Epithelial cell of esophagus (primary cell): ENCODE results near the gene ATP5PF.

ENCODE experiments used
- DNase-seq: peaks from one replicate; pipeline ENCODE4 v3.0.0; 2010; ENCODE audit warnings: low read depth
- H3K4me3 ChIP-seq: 2 replicates; pipeline ENCODE4 v1.5.1; 2011; ENCODE audit warnings: mild to moderate bottlenecking, low read length, control low read depth
- TF ChIP-seq, protein P1 (sequence below): IDR thresholded peaks from 2 replicates; pipeline ENCODE4 v1.5.1; 2011; ENCODE audit warnings: low read depth, mild to moderate bottlenecking, low read length, control low read depth, inconsistent platforms; ENCODE audit not compliant: insufficient read depth; ENCODE audit errors: missing control alignments

Gene ATP5PF

DNA sequence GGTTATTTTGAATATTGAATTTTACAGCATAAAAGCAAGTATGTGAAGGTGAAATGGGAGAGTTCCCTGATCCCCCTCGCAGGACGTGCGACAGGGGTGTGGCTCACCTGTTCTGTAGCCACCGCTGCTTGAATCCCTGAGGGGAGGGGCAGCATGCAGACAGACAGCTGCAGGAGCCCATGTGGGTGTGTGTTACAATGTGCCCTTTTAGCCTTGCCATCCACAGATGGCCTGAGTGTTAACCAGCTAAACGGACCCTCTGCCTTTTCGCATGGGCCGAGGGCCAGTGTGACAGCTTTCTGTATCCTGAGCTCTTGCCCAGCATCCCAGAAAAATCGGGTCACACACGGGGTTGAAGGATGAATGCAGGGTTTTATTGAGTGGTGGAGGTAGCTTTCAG is 52.3 kb downstream of the ATP5PF start:
- DNase-seq = no peak
- TF ChIP-seq, protein P1, sequence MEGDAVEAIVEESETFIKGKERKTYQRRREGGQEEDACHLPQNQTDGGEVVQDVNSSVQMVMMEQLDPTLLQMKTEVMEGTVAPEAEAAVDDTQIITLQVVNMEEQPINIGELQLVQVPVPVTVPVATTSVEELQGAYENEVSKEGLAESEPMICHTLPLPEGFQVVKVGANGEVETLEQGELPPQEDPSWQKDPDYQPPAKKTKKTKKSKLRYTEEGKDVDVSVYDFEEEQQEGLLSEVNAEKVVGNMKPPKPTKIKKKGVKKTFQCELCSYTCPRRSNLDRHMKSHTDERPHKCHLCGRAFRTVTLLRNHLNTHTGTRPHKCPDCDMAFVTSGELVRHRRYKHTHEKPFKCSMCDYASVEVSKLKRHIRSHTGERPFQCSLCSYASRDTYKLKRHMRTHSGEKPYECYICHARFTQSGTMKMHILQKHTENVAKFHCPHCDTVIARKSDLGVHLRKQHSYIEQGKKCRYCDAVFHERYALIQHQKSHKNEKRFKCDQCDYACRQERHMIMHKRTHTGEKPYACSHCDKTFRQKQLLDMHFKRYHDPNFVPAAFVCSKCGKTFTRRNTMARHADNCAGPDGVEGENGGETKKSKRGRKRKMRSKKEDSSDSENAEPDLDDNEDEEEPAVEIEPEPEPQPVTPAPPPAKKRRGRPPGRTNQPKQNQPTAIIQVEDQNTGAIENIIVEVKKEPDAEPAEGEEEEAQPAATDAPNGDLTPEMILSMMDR = no peak
- no peak overlapping the region for H3K4me3 ChIP-seq

DNA sequence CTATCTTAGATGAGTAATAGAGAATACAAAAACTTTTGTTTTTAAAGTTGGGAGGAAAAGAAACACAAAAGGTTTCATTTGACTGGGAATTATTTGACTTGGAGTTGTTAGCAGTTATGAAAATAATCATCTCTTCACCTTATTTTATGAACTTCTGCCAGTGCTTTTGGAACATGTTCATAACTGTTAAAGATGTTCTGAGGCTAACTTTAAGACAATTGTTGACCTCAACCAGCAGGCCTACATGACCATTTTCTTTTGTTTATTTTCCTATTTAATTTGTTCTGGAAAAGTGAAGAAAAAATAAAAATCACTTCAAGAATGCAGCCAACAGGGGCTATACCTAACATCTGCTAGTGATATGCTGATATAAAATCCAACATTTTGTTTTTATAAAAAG is 58.3 kb downstream of the ATP5PF start:
- TF ChIP-seq, protein P1 = no peak
- no peak overlapping the region for H3K4me3 ChIP-seq
- DNase-seq = no peak
